ENCODE results near the gene RNF40.

The RNF40 gene

DNA sequence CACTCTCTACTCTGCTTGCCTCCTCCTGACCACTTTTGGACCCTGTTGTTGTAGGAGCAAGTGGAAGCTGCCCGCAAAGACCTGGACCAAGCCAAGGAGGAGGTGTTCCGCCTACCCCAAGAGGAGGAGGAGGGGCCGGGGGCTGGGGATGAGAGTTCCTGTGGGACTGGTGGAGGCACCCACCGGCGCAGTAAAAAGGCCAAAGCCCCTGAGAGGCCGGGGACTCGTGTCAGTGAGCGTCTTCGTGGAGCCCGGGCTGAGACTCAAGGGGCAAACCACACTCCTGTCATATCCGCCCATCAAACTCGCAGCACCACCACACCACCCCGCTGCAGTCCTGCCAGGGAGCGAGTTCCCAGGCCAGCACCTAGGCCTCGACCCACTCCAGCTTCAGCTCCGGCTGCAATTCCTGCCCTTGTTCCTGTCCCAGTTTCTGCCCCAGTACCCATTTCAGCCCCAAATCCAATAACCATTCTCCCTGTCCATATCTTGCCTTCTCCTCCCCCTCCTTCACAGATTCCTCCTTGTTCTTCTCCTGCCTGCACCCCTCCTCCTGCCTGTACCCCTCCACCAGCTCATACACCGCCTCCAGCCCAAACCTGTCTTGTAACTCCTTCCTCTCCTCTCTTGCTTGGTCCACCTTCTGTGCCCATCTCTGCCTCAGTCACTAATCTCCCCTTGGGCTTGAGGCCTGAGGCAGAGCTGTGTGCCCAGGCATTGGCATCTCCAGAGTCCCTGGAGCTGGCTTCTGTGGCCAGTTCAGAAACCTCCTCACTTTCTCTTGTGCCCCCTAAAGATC lies 24.9 kb upstream of the RNF40 start:
- peaks cover 10% of the 10 kb centered on the region for H3K4me1 Mint-ChIP-seq (ENCODE audit: low read depth)
- H3K36me3 Mint-ChIP-seq (ENCODE audit: low read depth), result peaks cover 69% of the 10 kb centered on the region
- H3K9me3 Mint-ChIP-seq, result no peaks in the 10 kb centered on the region
- peak overlapping the region; percentile 59 for H3K27ac Mint-ChIP-seq
- H3K4me3 Mint-ChIP-seq, result no peak overlapping the region
- no peaks in the 10 kb centered on the region for H3K27me3 Mint-ChIP-seq

DNA sequence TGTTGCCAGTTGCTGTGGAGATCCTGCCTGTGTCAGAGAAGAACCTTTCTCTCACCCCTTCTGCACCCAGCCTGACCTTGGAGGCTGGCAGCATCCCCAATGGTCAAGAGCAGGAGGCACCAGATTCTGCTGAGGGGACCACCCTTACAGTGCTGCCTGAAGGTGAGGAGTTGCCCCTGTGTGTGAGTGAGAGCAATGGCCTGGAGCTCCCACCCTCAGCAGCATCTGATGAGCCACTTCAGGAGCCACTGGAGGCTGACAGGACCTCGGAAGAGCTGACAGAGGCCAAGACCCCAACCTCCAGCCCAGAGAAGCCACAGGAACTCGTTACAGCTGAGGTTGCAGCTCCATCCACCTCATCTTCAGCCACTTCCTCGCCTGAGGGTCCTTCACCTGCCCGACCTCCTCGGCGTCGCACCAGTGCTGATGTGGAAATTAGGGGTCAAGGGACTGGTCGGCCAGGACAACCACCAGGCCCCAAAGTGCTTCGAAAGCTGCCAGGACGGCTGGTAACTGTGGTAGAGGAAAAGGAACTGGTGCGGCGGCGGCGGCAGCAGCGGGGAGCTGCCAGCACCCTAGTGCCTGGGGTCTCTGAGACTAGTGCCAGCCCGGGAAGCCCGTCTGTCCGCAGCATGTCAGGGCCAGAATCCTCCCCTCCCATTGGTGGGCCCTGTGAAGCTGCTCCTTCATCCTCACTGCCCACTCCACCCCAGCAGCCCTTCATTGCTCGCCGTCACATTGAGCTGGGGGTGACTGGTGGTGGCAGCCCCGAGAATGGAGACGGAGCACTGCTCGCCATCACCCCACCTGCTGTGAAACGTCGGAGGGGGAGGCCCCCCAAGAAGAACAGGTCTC lies 24.1 kb upstream of the RNF40 start:
- Mint-ChIP-seq H3K9me3 (no peaks in the 10 kb centered on the region), H3K4me1 (ENCODE audit: low read depth) (peaks cover 10% of the 10 kb centered on the region), H3K36me3 (ENCODE audit: low read depth) (peaks cover 67% of the 10 kb centered on the region), H3K4me3 (no peak overlapping the region), H3K27me3 (no peaks in the 10 kb centered on the region), H3K27ac (no peak overlapping the region)

GRCh38 chr16:30738984-30739951 lies 22.9 kb upstream of the RNF40 start:
- Mint-ChIP-seq H3K27ac (no peak overlapping the region), H3K4me3 (no peak overlapping the region), H3K27me3 (no peaks in the 10 kb centered on the region), H3K36me3 (ENCODE audit: low read depth) (peaks cover 62% of the 10 kb centered on the region), H3K4me1 (ENCODE audit: low read depth) (peaks cover 10% of the 10 kb centered on the region), H3K9me3 (no peaks in the 10 kb centered on the region)

DNA sequence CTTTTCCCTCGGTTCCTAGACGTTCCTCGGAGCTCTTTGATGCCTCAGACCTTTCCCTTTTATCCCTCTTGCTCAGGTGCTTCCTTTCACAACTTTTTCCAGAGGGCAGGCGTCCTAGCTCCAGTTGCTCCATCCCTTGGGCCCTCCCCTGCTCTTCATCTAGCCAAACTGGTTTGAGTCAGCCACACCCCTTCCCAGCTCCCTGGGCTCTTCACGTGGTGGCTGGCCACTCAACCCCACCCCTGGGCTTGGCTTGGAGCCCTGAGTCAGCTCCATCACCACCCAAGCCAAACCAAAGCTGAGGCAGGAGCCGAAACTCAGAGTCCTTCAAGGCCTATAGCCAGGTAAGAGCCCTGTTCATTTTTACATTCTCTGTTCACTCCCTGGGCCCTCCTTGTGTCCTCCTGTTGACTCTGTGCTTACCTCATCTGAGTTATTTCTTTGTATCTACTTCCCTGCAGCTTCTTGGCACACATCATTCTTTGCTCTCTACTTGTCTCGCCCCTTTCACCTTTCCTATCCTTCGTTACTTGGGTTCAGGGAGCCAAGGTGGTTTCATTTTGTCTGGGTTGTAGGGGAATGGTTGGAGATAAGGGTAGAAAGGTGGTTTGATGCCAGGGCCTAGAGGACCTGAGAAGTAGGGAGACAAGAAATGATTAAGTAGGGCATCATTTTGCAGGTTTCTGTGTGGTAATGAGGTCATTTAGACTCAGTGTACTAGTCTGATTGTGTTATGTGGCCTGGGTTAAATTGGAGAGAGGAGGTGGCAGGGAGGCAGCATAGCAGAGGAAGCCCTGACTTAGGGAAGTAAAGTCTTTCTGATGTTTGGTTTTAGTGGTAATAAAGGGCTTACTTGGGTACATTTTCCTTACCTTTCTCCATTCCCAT lies 21.5 kb upstream of the RNF40 start:
- Mint-ChIP-seq H3K4me1 (ENCODE audit: low read depth) (peaks cover 10% of the 10 kb centered on the region), H3K36me3 (ENCODE audit: low read depth) (peaks cover 63% of the 10 kb centered on the region), H3K4me3 (no peak overlapping the region), H3K27me3 (no peaks in the 10 kb centered on the region), H3K27ac (peak overlapping the region; percentile 48), H3K9me3 (no peaks in the 10 kb centered on the region)

DNA sequence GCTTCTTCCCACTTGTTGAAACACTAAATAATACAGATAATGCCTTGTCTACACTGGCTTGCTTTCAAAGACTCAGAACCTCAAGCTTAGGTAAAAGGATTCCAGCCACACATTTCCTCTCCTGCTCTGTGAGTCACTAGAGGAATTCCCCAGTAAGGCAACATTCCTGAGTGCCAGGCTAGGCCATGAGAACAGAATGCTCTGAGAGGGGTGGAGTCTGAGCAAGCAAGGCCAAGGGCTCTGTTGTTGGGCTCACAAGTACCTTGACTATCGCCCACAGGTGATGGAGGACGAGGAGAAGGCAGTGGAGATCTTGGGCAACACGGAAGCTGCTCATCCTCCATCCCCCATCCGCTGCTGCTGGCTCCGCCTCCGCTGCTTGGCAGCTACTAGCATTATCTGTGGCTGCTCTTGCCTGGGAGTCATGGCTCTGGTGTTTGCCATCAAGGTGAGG lies 20.6 kb upstream of the RNF40 start:
- no peaks in the 10 kb centered on the region for H3K27me3 Mint-ChIP-seq
- no peak overlapping the region for H3K4me3 Mint-ChIP-seq
- H3K4me1 Mint-ChIP-seq (ENCODE audit: low read depth), result peaks cover 10% of the 10 kb centered on the region
- peaks cover 57% of the 10 kb centered on the region for H3K36me3 Mint-ChIP-seq (ENCODE audit: low read depth)
- no peaks in the 10 kb centered on the region for H3K9me3 Mint-ChIP-seq
- peak overlapping the region; percentile 42 for H3K27ac Mint-ChIP-seq

DNA sequence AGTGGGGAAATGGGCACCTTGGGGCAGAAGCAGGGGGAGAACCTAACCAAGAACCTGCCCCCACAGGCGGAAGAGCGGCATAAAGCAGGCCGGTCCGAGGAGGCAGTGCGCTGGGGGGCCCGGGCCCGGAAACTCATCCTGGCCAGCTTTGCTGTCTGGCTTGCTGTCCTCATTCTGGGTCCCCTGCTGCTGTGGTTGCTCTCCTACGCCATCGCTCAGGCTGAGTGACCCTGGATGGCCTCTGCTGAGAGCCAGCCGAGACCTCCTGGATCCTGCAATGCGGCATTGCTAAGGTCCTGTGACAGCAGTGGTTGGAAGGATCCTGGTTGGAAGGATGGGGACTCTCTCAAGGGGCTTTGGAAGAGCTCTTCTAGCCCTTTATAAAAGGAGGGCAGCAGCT lies 18.4 kb upstream of the RNF40 start:
- H3K4me3 Mint-ChIP-seq, result no peak overlapping the region
- peaks cover 21% of the 10 kb centered on the region for H3K4me1 Mint-ChIP-seq (ENCODE audit: low read depth)
- peak overlapping the region; percentile 61 for H3K27ac Mint-ChIP-seq
- H3K27me3 Mint-ChIP-seq, result no peaks in the 10 kb centered on the region
- H3K36me3 Mint-ChIP-seq (ENCODE audit: low read depth), result peaks cover 36% of the 10 kb centered on the region
- no peaks in the 10 kb centered on the region for H3K9me3 Mint-ChIP-seq

- H3K4me3 Mint-ChIP-seq, result no peak overlapping the region
- H3K36me3 Mint-ChIP-seq (ENCODE audit: low read depth), result peaks cover 33% of the 10 kb centered on the region
- H3K27me3 Mint-ChIP-seq, result no peaks in the 10 kb centered on the region
- no peak overlapping the region for H3K27ac Mint-ChIP-seq
- H3K9me3 Mint-ChIP-seq, result no peaks in the 10 kb centered on the region
- peaks cover 25% of the 10 kb centered on the region for H3K4me1 Mint-ChIP-seq (ENCODE audit: low read depth)
These were observed 17.9 kb upstream of the RNF40 start for GRCh38 chr16:30744183-30744582.

DNA sequence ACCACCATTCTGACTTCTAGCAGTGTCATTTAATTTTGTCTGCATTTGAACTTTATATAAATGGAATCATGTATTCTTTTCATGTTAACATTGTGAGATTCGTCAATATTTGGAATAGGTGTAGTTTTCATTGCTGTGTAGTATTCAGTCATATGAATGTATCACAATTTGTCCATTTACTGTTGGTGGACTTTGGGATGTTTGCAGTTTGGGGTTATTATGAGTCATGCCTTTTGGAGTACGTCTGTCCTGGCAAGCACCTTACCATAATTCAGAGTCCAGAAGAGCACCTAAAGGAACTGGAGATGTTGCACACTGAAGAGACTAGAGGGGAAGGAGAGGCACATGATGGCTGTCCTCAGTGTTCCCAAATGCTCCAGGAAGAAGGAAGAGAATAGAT lies 17.0 kb upstream of the RNF40 start:
- H3K27ac Mint-ChIP-seq, result peak overlapping the region; percentile 18
- H3K9me3 Mint-ChIP-seq, result no peaks in the 10 kb centered on the region
- H3K4me3 Mint-ChIP-seq, result no peak overlapping the region
- peaks cover 32% of the 10 kb centered on the region for H3K4me1 Mint-ChIP-seq (ENCODE audit: low read depth)
- no peaks in the 10 kb centered on the region for H3K27me3 Mint-ChIP-seq
- H3K36me3 Mint-ChIP-seq (ENCODE audit: low read depth), result peaks cover 36% of the 10 kb centered on the region

GRCh38 chr16:30746638-30747175 lies 15.4 kb upstream of the RNF40 start:
- Mint-ChIP-seq H3K9me3 (no peaks in the 10 kb centered on the region), H3K4me3 (no peak overlapping the region), H3K27ac (no peak overlapping the region), H3K27me3 (no peaks in the 10 kb centered on the region), H3K36me3 (ENCODE audit: low read depth) (peaks cover 36% of the 10 kb centered on the region), H3K4me1 (ENCODE audit: low read depth) (peaks cover 23% of the 10 kb centered on the region)

DNA sequence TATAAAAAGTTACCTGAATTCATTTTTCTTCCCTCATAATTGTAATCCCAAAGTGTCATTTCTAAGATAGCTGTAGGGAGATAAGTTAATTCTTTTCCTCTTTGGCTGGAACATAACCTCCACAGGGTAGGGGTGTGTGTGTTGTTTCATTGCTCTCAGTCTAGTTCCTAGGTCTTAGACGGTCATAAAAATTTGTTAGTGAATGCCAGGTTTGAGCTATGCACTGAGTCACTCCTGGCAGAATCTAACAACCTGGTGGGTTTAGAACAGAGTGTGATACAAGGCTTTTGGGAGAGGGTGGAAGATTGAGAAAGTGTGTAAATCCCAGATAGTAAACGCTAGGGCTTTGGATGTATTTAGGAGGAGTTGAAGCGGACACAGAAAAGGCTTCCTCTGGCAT lies 14.8 kb upstream of the RNF40 start:
- peak overlapping the region; percentile 80 for H3K27ac Mint-ChIP-seq

DNA sequence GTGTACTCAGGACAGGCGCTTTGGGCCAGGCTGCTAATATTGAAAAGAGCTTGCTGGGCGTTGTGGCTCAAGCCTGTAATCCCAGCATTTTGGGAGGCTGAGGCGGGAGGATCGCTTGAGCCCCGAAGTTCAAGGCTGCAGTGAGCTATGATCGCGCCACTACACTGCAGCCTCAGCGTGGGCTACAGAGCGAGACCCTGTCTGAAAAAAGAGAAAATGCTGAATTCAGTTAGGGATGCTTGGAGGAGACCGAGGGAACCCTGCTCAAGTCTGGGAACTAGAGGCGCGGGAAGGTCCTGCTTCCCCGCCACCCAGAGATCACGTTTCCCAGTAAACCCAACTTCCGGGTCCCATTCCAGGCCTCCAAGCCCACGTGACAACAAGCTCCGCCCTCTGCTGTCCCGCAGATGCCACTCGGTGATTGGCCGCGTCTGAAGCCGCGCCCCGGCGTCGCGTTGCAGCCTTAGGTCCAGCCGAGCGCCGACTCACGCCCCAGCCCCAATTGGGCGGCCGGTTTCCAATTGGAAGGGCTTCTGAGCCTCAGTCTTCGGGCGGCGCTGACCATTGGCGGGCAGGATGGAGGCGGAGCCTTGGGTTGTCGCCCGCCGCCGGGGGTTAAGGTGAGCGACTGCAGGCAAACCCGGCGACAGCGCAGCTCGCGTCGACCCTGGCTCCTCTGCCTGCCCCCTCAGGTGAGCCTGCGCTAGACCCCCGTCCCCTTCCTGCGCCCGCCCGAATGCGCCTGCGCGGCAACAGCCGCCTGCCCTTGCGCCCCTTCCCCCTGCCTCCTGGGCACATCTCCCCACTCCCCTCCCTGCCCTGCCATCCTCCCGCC lies 14.1 kb upstream of the RNF40 start, which contains the start of gene PHKG2:
Gene PHKG2 (plus strand): TSS at position 627 of the 835 bp plus-strand sequence. CDS start 396 bp downstream, outside the sequence.
- H3K4me1 Mint-ChIP-seq (ENCODE audit: low read depth), result peaks cover 23% of the 10 kb centered on the region
- H3K27me3 Mint-ChIP-seq, result no peaks in the 10 kb centered on the region
- peaks cover 31% of the 10 kb centered on the region for H3K36me3 Mint-ChIP-seq (ENCODE audit: low read depth)
- no peaks in the 10 kb centered on the region for H3K9me3 Mint-ChIP-seq
- peak within 1 kb of the TSS; percentile 93 for H3K27ac Mint-ChIP-seq
- peak within 1 kb of the TSS; percentile 90 for H3K4me3 Mint-ChIP-seq

More for the DNA sequence above, 14.8 kb upstream of the RNF40 start:
- Mint-ChIP-seq H3K4me1 (ENCODE audit: low read depth) (peaks cover 23% of the 10 kb centered on the region), H3K4me3 (peak overlapping the region; percentile 90), H3K36me3 (ENCODE audit: low read depth) (peaks cover 30% of the 10 kb centered on the region), H3K9me3 (no peaks in the 10 kb centered on the region), H3K27me3 (no peaks in the 10 kb centered on the region)

DNA sequence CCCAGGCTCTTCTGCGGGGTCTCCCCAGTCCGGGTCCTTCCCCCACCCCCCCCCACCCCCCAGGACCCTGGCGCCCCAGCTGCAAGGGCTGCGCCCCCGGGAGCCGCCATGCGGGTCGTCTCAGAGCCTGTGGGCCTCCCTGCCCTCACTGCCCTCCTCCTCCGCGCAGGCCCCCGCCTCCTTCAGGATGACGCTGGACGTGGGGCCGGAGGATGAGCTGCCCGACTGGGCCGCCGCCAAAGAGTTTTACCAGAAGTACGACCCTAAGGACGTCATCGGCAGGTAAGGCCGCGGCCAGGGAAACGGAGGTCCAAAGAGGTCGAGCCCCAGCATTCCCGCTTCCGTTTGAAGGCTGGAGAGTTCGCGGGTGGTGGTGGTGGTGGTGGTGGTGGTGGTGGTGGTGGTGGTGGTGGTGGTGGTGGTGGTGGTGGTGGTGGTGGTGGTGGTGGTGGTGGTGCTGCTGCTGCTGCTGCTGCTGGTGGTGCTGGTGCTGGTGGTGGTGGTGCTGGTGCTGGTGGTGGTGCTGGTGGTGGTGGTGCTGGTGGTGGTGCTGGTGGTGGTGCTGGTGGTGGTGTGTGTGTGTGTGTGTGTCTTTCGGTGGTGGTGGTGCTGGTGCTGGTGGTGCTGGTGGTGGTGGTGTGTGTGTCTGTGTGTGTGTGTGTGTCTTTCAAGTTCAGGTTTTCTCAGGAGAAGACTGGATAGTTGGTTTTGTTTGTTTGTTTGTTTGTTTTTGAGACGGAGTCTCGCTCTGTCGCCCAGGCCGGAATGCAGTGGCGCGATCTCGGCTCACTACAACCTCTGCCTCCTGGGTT lies 13.3 kb upstream of the RNF40 start:
- Mint-ChIP-seq H3K9me3 (no peaks in the 10 kb centered on the region), H3K36me3 (ENCODE audit: low read depth) (peaks cover 31% of the 10 kb centered on the region), H3K27me3 (no peaks in the 10 kb centered on the region), H3K4me1 (ENCODE audit: low read depth) (peaks cover 23% of the 10 kb centered on the region), H3K4me3 (peak overlapping the region; percentile 90), H3K27ac (peak overlapping the region; percentile 93)
